ENCODE data around the gene KLLN.

DNA sequence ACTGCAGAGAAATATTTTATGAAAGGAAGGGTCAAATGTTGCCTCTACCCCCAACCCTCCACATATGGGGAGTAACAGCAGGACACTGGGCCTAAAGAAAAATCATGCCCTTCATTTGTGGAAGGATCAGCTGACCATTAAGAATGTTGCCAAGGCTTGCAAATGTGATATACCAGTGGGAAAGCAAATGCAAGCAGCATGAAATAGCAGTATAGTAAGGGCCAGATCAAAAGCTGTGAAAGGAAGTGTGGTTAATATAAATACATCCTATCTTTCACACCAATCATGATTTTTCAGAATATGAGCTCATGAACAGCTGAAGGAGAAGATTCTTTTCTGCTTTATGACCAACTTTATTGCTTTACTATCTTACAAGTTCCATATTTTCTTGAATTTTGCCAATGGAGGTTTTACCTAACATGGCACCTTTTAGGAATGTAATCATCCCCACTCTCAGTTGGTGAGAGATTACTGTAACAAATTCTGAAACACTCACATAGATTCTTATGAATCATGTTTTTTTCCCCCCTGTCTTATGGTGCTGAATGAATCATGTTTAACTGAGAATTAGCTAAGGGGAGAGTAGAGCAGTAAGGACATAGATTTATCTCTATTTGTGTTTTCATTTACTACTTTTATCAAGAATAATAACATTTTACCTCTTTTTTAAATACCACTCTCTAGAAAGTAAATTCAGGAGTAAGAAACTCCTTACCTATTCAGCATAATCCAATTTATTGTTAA lies 33.2 kb downstream of the KLLN start:
- TF ChIP-seq, protein P1, sequence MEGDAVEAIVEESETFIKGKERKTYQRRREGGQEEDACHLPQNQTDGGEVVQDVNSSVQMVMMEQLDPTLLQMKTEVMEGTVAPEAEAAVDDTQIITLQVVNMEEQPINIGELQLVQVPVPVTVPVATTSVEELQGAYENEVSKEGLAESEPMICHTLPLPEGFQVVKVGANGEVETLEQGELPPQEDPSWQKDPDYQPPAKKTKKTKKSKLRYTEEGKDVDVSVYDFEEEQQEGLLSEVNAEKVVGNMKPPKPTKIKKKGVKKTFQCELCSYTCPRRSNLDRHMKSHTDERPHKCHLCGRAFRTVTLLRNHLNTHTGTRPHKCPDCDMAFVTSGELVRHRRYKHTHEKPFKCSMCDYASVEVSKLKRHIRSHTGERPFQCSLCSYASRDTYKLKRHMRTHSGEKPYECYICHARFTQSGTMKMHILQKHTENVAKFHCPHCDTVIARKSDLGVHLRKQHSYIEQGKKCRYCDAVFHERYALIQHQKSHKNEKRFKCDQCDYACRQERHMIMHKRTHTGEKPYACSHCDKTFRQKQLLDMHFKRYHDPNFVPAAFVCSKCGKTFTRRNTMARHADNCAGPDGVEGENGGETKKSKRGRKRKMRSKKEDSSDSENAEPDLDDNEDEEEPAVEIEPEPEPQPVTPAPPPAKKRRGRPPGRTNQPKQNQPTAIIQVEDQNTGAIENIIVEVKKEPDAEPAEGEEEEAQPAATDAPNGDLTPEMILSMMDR (conservative IDR thresholded peaks at IDR 0.05 in 1 of 2, IDR thresholded peaks at IDR 0.05 in 1 of 2; ENCODE audit: extremely low read depth in 1 of 2, insufficient read depth in 1 of 2, low read depth in 1 of 2, low read length in 2 of 2): no peak
- TF ChIP-seq EZH2 (IDR thresholded peaks at IDR 0.05; ENCODE audit: borderline replicate concordance, low read length): no peak
